Neural cell (in vitro differentiated cells): ENCODE results near the gene TRAK1.

Experiments
- MXI1 ChIP-seq: fragments of 450-650 bp; conservative IDR thresholded peaks from 2 replicates; pipeline ENCODE4 v1.6.1; 2014; ENCODE audit warnings: antibody characterized with exemption, mild to moderate bottlenecking; ENCODE audit not compliant: poor library complexity, severe bottlenecking
- POLR2AphosphoS5 ChIP-seq: IDR thresholded peaks from 2 replicates; pipeline ENCODE4 v1.6.1; 2012
- RAD21 ChIP-seq: fragments of 450-650 bp; conservative IDR thresholded peaks from 2 replicates; pipeline ENCODE4 v1.6.1; 2014; ENCODE audit warnings: antibody characterized with exemption, mild to moderate bottlenecking, moderate library complexity
- SMC3 ChIP-seq: fragments of 450-650 bp; conservative IDR thresholded peaks from 2 replicates; pipeline ENCODE4 v1.6.1; 2014; ENCODE audit warnings: antibody characterized with exemption, mild to moderate bottlenecking, moderate library complexity; ENCODE audit not compliant: poor library complexity
- TAF1 ChIP-seq: IDR thresholded peaks from 2 replicates; pipeline ENCODE4 v1.6.1; 2012; ENCODE audit warnings: low read depth
- TF ChIP-seq, protein P1 (sequence below): fragments of 450-650 bp; IDR thresholded peaks from 2 replicates; pipeline ENCODE4 v1.5.1; 2014; ENCODE audit warnings: antibody characterized with exemption, mild to moderate bottlenecking, moderate library complexity; ENCODE audit not compliant: poor library complexity, severe bottlenecking
- TF ChIP-seq, protein P2 (sequence below): IDR thresholded peaks from 2 replicates; pipeline ENCODE4 v1.6.1; 2012; ENCODE audit warnings: borderline replicate concordance

DNA sequence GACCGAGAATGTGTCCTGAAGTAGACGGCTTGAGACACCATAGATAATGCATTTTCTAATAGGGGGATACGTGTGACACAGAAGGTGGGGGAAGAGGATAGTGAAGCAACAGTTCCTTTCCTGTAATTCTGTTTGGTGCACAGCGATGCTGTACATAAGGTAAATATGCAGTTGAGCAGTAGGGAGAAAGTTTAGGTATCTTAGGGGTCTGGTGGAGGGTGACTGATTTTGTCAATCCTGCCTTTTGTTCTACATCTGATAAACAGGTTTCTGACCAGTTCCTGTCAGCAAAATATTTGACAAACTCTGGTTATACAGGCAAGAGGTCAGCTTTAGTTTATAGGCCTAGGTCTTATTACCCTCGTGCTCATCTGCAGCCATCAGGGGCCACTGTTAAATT, 71.3 kb downstream of the TRAK1 start:
- TF ChIP-seq, protein P1, sequence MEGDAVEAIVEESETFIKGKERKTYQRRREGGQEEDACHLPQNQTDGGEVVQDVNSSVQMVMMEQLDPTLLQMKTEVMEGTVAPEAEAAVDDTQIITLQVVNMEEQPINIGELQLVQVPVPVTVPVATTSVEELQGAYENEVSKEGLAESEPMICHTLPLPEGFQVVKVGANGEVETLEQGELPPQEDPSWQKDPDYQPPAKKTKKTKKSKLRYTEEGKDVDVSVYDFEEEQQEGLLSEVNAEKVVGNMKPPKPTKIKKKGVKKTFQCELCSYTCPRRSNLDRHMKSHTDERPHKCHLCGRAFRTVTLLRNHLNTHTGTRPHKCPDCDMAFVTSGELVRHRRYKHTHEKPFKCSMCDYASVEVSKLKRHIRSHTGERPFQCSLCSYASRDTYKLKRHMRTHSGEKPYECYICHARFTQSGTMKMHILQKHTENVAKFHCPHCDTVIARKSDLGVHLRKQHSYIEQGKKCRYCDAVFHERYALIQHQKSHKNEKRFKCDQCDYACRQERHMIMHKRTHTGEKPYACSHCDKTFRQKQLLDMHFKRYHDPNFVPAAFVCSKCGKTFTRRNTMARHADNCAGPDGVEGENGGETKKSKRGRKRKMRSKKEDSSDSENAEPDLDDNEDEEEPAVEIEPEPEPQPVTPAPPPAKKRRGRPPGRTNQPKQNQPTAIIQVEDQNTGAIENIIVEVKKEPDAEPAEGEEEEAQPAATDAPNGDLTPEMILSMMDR: no peak
- TF ChIP-seq, protein P2, sequence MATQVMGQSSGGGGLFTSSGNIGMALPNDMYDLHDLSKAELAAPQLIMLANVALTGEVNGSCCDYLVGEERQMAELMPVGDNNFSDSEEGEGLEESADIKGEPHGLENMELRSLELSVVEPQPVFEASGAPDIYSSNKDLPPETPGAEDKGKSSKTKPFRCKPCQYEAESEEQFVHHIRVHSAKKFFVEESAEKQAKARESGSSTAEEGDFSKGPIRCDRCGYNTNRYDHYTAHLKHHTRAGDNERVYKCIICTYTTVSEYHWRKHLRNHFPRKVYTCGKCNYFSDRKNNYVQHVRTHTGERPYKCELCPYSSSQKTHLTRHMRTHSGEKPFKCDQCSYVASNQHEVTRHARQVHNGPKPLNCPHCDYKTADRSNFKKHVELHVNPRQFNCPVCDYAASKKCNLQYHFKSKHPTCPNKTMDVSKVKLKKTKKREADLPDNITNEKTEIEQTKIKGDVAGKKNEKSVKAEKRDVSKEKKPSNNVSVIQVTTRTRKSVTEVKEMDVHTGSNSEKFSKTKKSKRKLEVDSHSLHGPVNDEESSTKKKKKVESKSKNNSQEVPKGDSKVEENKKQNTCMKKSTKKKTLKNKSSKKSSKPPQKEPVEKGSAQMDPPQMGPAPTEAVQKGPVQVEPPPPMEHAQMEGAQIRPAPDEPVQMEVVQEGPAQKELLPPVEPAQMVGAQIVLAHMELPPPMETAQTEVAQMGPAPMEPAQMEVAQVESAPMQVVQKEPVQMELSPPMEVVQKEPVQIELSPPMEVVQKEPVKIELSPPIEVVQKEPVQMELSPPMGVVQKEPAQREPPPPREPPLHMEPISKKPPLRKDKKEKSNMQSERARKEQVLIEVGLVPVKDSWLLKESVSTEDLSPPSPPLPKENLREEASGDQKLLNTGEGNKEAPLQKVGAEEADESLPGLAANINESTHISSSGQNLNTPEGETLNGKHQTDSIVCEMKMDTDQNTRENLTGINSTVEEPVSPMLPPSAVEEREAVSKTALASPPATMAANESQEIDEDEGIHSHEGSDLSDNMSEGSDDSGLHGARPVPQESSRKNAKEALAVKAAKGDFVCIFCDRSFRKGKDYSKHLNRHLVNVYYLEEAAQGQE: no peak
- TF ChIP-seq POLR2AphosphoS5 (no peak), MXI1 (no peak), SMC3 (no peak), RAD21 (no peak), TAF1 (no peak)
